Effector memory CD8-positive, alpha-beta T cell (primary cell): ENCODE data around the gene USP25.
A peak's percentile ranks its signal among the peaks of the same experiment; 100 is the strongest.
"Not testable (repeated sequence)": the region's sequence is repeated elsewhere in the genome, so short reads cannot be mapped to it uniquely, and the experiment has no call there.

Experiments
- ATAC-seq: fragments of 150-1000 bp; cut with Tn5 transposase; replicated peaks from 2 replicates; pipeline ENCODE4 v1.10.0; 2021; ENCODE audit warnings: mild to moderate bottlenecking, moderate library complexity
- DNase-seq, 3 experiments: peaks; one replicate each; pipeline ENCODE4 v3.0.0; 2021
- H3K27ac Mint-ChIP-seq, 2 donors: one replicate each; pipeline ENCODE4 v1.8.0; 2022; ENCODE audit warnings: mild to moderate bottlenecking in 2 of 2, mixed read lengths in 2 of 2, moderate library complexity in 2 of 2
- H3K27me3 Mint-ChIP-seq, 2 donors: one replicate each; pipeline ENCODE4 v1.8.0; 2022; ENCODE audit warnings: mixed read lengths in 2 of 2
- H3K36me3 Mint-ChIP-seq: one replicate; pipeline ENCODE4 v1.8.0; 2022; ENCODE audit warnings: mild to moderate bottlenecking, moderate library complexity, mixed read lengths; ENCODE audit not compliant: insufficient read depth
- H3K4me1 Mint-ChIP-seq, 2 donors: one replicate each; pipeline ENCODE4 v1.8.0; 2022; ENCODE audit warnings: low read depth in 2 of 2, mixed read lengths in 2 of 2
- H3K4me3 Mint-ChIP-seq, 2 donors: one replicate each; pipeline ENCODE4 v1.8.0; 2022; ENCODE audit warnings: mild to moderate bottlenecking in 2 of 2, mixed read lengths in 2 of 2, moderate library complexity in 2 of 2
- H3K9me3 Mint-ChIP-seq, 2 donors: one replicate each; pipeline ENCODE4 v1.8.0; 2022; ENCODE audit warnings: mixed read lengths in 2 of 2

The USP25 gene

GRCh38 chr21:15738779-15739178, 9.0 kb downstream of the USP25 start:
- not testable (repeated sequence) for ATAC-seq, H3K27me3 Mint-ChIP-seq, H3K9me3 Mint-ChIP-seq, DNase-seq
- peak overlapping the region; percentile 70 to 80 for H3K27ac Mint-ChIP-seq
- peak overlapping the region in 1 of 2 donors; percentile 37 for H3K4me3 Mint-ChIP-seq
- peaks cover 68 to 81% of the 10 kb centered on the region in 2 donors for H3K4me1 Mint-ChIP-seq
- H3K36me3 Mint-ChIP-seq = peaks cover 12% of the 10 kb centered on the region

- H3K9me3 Mint-ChIP-seq = no peaks in the 10 kb centered on the region
- no peak for ATAC-seq
- peaks cover 70 to 79% of the 10 kb centered on the region in 2 donors for H3K4me1 Mint-ChIP-seq
- no peak for DNase-seq
- H3K36me3 Mint-ChIP-seq = peaks cover 12% of the 10 kb centered on the region
- H3K27me3 Mint-ChIP-seq = no peaks in the 10 kb centered on the region
- H3K4me3 Mint-ChIP-seq = no peak overlapping the region
- peak overlapping the region in 1 of 2 donors; percentile 80 for H3K27ac Mint-ChIP-seq
Observed at GRCh38 chr21:15740383-15740782, 10.6 kb downstream of the USP25 start.

- Mint-ChIP-seq H3K36me3 (peaks cover 12% of the 10 kb centered on the region), H3K4me3 (peak overlapping the region in 1 of 2 donors; percentile 13), H3K27me3 (no peaks in the 10 kb centered on the region), H3K27ac (peak overlapping the region in 1 of 2 donors; percentile 1), H3K4me1 (peaks cover 66 to 76% of the 10 kb centered on the region in 2 donors), H3K9me3 (no peaks in the 10 kb centered on the region)
- ATAC-seq = no peak
- no peak for DNase-seq
Observed at GRCh38 chr21:15741510-15741909, 11.7 kb downstream of the USP25 start.

GRCh38 chr21:15742052-15742670, 12.4 kb downstream of the USP25 start:
- no peak for ATAC-seq
- Mint-ChIP-seq H3K4me3 (peak overlapping the region; percentile 13 to 32), H3K4me1 (peaks cover 66 to 78% of the 10 kb centered on the region in 2 donors)

GRCh38 chr21:15742694-15743093, 12.9 kb downstream of the USP25 start:
- peak overlapping the region in 1 of 2 donors; percentile 13 for H3K4me3 Mint-ChIP-seq
- peaks cover 12% of the 10 kb centered on the region for H3K36me3 Mint-ChIP-seq
- DNase-seq = no peak
- H3K27ac Mint-ChIP-seq = peak overlapping the region in 1 of 2 donors; percentile 39
- no peaks in the 10 kb centered on the region for H3K27me3 Mint-ChIP-seq
- no peak for ATAC-seq
- peaks cover 66 to 78% of the 10 kb centered on the region in 2 donors for H3K4me1 Mint-ChIP-seq
- H3K9me3 Mint-ChIP-seq = no peaks in the 10 kb centered on the region

More at GRCh38 chr21:15742052-15742670, 12.4 kb downstream of the USP25 start:
- H3K9me3 Mint-ChIP-seq = no peaks in the 10 kb centered on the region
- H3K36me3 Mint-ChIP-seq = peaks cover 12% of the 10 kb centered on the region
- H3K27ac Mint-ChIP-seq = peak overlapping the region; percentile 1 to 39
- no peaks in the 10 kb centered on the region for H3K27me3 Mint-ChIP-seq
- no peak for DNase-seq

GRCh38 chr21:15743593-15743992, 13.8 kb downstream of the USP25 start:
- Mint-ChIP-seq H3K9me3 (no peaks in the 10 kb centered on the region), H3K36me3 (peaks cover 12% of the 10 kb centered on the region), H3K4me3 (no peak overlapping the region), H3K27me3 (no peaks in the 10 kb centered on the region), H3K4me1 (peaks cover 62 to 77% of the 10 kb centered on the region in 2 donors), H3K27ac (peak overlapping the region in 1 of 2 donors; percentile 22)
- ATAC-seq = no peak
- DNase-seq = no peak

- Mint-ChIP-seq H3K36me3 (peaks cover 9% of the 10 kb centered on the region), H3K4me1 (peaks cover 59 to 77% of the 10 kb centered on the region in 2 donors), H3K27me3 (no peaks in the 10 kb centered on the region), H3K4me3 (no peak overlapping the region), H3K9me3 (no peaks in the 10 kb centered on the region), H3K27ac (peak overlapping the region in 1 of 2 donors; percentile 75)
- ATAC-seq (no peak), DNase-seq (no peak)
Observed at GRCh38 chr21:15744926-15745325, 15.1 kb downstream of the USP25 start.

GRCh38 chr21:15748586-15748985, 18.8 kb downstream of the USP25 start:
- peaks cover 1% of the 10 kb centered on the region for H3K36me3 Mint-ChIP-seq
- H3K9me3 Mint-ChIP-seq = no peaks in the 10 kb centered on the region
- no peaks in the 10 kb centered on the region for H3K27me3 Mint-ChIP-seq
- no peak overlapping the region for H3K27ac Mint-ChIP-seq
- ATAC-seq (no peak), DNase-seq (no peak)
- peaks cover 42 to 80% of the 10 kb centered on the region in 2 donors for H3K4me1 Mint-ChIP-seq
- peak overlapping the region in 1 of 2 donors; percentile 33 for H3K4me3 Mint-ChIP-seq

- Mint-ChIP-seq H3K4me1 (peaks cover 42 to 79% of the 10 kb centered on the region in 2 donors), H3K9me3 (no peaks in the 10 kb centered on the region), H3K36me3 (no peaks in the 10 kb centered on the region), H3K4me3 (peak overlapping the region; percentile 60 to 62), H3K27me3 (no peaks in the 10 kb centered on the region), H3K27ac (peak overlapping the region in 1 of 2 donors; percentile 9)
- ATAC-seq (no peak), DNase-seq (no peak)
Observed at GRCh38 chr21:15749082-15749860, 19.5 kb downstream of the USP25 start.

- H3K4me1 Mint-ChIP-seq = peaks cover 44 to 81% of the 10 kb centered on the region in 2 donors
- H3K27ac Mint-ChIP-seq = no peak overlapping the region
- no peak for DNase-seq
- no peaks in the 10 kb centered on the region for H3K36me3 Mint-ChIP-seq
- no peak for ATAC-seq
- no peaks in the 10 kb centered on the region for H3K9me3 Mint-ChIP-seq
- H3K4me3 Mint-ChIP-seq = peak overlapping the region; percentile 60 to 62
- H3K27me3 Mint-ChIP-seq = no peaks in the 10 kb centered on the region
Observed at GRCh38 chr21:15749861-15750159, 20.0 kb downstream of the USP25 start.

GRCh38 chr21:15751037-15751436, 21.3 kb downstream of the USP25 start:
- Mint-ChIP-seq H3K36me3 (no peaks in the 10 kb centered on the region), H3K4me3 (peak overlapping the region in 1 of 2 donors; percentile 44), H3K4me1 (peaks cover 41 to 83% of the 10 kb centered on the region in 2 donors), H3K27me3 (no peaks in the 10 kb centered on the region), H3K27ac (no peak overlapping the region), H3K9me3 (no peaks in the 10 kb centered on the region)
- ATAC-seq (no peak), DNase-seq (no peak)

GRCh38 chr21:15751546-15751945, 21.8 kb downstream of the USP25 start:
- no peaks in the 10 kb centered on the region for H3K27me3 Mint-ChIP-seq
- ATAC-seq = no peak
- DNase-seq = no peak
- peak overlapping the region in 1 of 2 donors; percentile 44 for H3K4me3 Mint-ChIP-seq
- H3K9me3 Mint-ChIP-seq = no peaks in the 10 kb centered on the region
- H3K27ac Mint-ChIP-seq = no peak overlapping the region
- no peaks in the 10 kb centered on the region for H3K36me3 Mint-ChIP-seq
- peaks cover 41 to 83% of the 10 kb centered on the region in 2 donors for H3K4me1 Mint-ChIP-seq

GRCh38 chr21:15752763-15753407, 23.1 kb downstream of the USP25 start:
- H3K36me3 Mint-ChIP-seq = no peaks in the 10 kb centered on the region
- H3K9me3 Mint-ChIP-seq = no peaks in the 10 kb centered on the region
- no peak for DNase-seq
- no peaks in the 10 kb centered on the region for H3K27me3 Mint-ChIP-seq
- H3K27ac Mint-ChIP-seq = peak overlapping the region in 1 of 2 donors; percentile 3
- peak overlapping the region in 1 of 2 donors; percentile 32 for H3K4me3 Mint-ChIP-seq
- ATAC-seq = no peak
- peaks cover 46 to 84% of the 10 kb centered on the region in 2 donors for H3K4me1 Mint-ChIP-seq
